OCI-LY1 (cell line): ENCODE results near the gene COL3A1.

Source experiments
- H2AFZ ChIP-seq: fragments of 200-600 bp; sonication (generic), shearing (Covaris generic); 2 replicates; pipeline ENCODE4 v1.6.0; 2014; ENCODE audit warnings: antibody characterized with exemption, mild to moderate bottlenecking, low read length
- H3F3A ChIP-seq: fragments of 200-600 bp; sonication (generic), shearing (Covaris generic); 2 replicates; pipeline ENCODE4 v1.6.0; 2014; ENCODE audit warnings: mild to moderate bottlenecking, antibody characterized with exemption, low read length, moderate library complexity; ENCODE audit not compliant: insufficient read depth
- H3K27ac ChIP-seq: fragments of 200-600 bp; sonication (generic); 2 replicates; pipeline ENCODE4 v1.5.1; 2014; ENCODE audit warnings: low read length, mixed run types, mild to moderate bottlenecking, low read depth; ENCODE audit not compliant: poor library complexity, severe bottlenecking
- H3K27me3 ChIP-seq: fragments of 200-600 bp; sonication (generic); 2 replicates; pipeline ENCODE4 v1.6.0; 2014; ENCODE audit warnings: antibody characterized with exemption, mild to moderate bottlenecking, low read length, moderate library complexity; ENCODE audit not compliant: insufficient read depth
- H3K36me3 ChIP-seq: fragments of 200-600 bp; sonication (generic); 2 replicates; pipeline ENCODE4 v1.6.1; 2014; ENCODE audit warnings: mild to moderate bottlenecking, antibody characterized with exemption, low read length, moderate library complexity, mixed read lengths; ENCODE audit not compliant: insufficient read depth
- H3K4me1 ChIP-seq: fragments of 200-600 bp; sonication (generic); 2 replicates; pipeline ENCODE4 v1.5.1; 2014; ENCODE audit warnings: mild to moderate bottlenecking, low read length, moderate library complexity; ENCODE audit not compliant: insufficient read depth, severe bottlenecking
- H3K4me2 ChIP-seq: fragments of 200-600 bp; sonication (generic), shearing (Covaris generic); 2 replicates; pipeline ENCODE4 v1.6.1; 2014; ENCODE audit warnings: low read length
- H3K4me3 ChIP-seq: fragments of 200-600 bp; sonication (generic); 2 replicates; pipeline ENCODE4 v1.5.1; 2014; ENCODE audit warnings: low read length, low read depth, mild to moderate bottlenecking, mixed read lengths; ENCODE audit not compliant: poor library complexity, severe bottlenecking
- H3K79me2 ChIP-seq: fragments of 200-600 bp; shearing (Covaris generic); 2 replicates; pipeline ENCODE4 v1.6.1; 2016; ENCODE audit warnings: mixed run types, low read length, mixed read lengths; ENCODE audit not compliant: insufficient read depth
- H3K9ac ChIP-seq: fragments of 200-600 bp; sonication (generic), shearing (Covaris generic); 2 replicates; pipeline ENCODE4 v1.6.1; 2014; ENCODE audit warnings: mild to moderate bottlenecking, low read length, mixed read lengths
- H3K9me2 ChIP-seq: fragments of 200-600 bp; sonication (generic), shearing (Covaris generic); 2 replicates; pipeline ENCODE4 v1.6.1; 2014; ENCODE audit warnings: low read depth, mild to moderate bottlenecking, low read length, mixed read lengths
- H3K9me3 ChIP-seq: fragments of 200-600 bp; shearing (Covaris generic); 2 replicates; pipeline ENCODE4 v1.6.1; 2014; ENCODE audit warnings: low read length, mixed read lengths
- H4K20me1 ChIP-seq: fragments of 200-600 bp; sonication (generic), shearing (Covaris generic); 2 replicates; pipeline ENCODE4 v1.6.0; 2016; ENCODE audit warnings: mild to moderate bottlenecking, low read length; ENCODE audit not compliant: insufficient read depth
- EZH2 ChIP-seq: fragments of 200-600 bp; sonication (generic), shearing (Covaris generic); IDR thresholded peaks from 2 replicates; pipeline ENCODE4 v1.8.0; 2017; ENCODE audit warnings: borderline replicate concordance, mixed run types, mild to moderate bottlenecking, antibody characterized with exemption, low read length, moderate library complexity, mixed read lengths
- TF ChIP-seq, protein P1 (sequence below): fragments of 200-600 bp; sonication (generic), shearing (Covaris generic); IDR thresholded peaks from 2 replicates; pipeline ENCODE4 v1.5.1; 2017; ENCODE audit warnings: mild to moderate bottlenecking, antibody characterized with exemption, low read length, moderate library complexity, mixed read lengths

The COL3A1 gene

GRCh38 chr2:188964976-188965546 is 9.1 kb upstream of the COL3A1 start:
- Histone ChIP-seq H3K9ac (no peak overlapping the region), H3K4me2 (no peak overlapping the region), H3K27ac (no peak overlapping the region), H3K27me3 (no peaks in the 10 kb centered on the region), H2AFZ (no peak overlapping the region), H3K9me2 (no peaks in the 10 kb centered on the region), H3K9me3 (no peaks in the 10 kb centered on the region), H3K79me2 (no peaks in the 10 kb centered on the region), H4K20me1 (no peaks in the 10 kb centered on the region), H3K4me3 (no peak overlapping the region), H3F3A (no peaks in the 10 kb centered on the region), H3K4me1 (no peaks in the 10 kb centered on the region), H3K36me3 (no peaks in the 10 kb centered on the region)
- no peak for TF ChIP-seq EZH2

GRCh38 chr2:188965563-188965962 is 8.6 kb upstream of the COL3A1 start:
- H3K9me2 ChIP-seq, result no peaks in the 10 kb centered on the region
- H3K9ac ChIP-seq, result no peak overlapping the region

GRCh38 chr2:188966079-188966571 is 8.0 kb upstream of the COL3A1 start:
- H2AFZ ChIP-seq, result peak overlapping the region; percentile 70; the same call in 1 of the 2 replicates
- no peak overlapping the region for H3K4me2 ChIP-seq
- H3K9me2 ChIP-seq, result no peaks in the 10 kb centered on the region
- H4K20me1 ChIP-seq, result no peaks in the 10 kb centered on the region
- no peak overlapping the region for H3K4me3 ChIP-seq
- no peak overlapping the region for H3K9ac ChIP-seq
- no peaks in the 10 kb centered on the region for H3K4me1 ChIP-seq
- H3K79me2 ChIP-seq, result no peaks in the 10 kb centered on the region
- no peaks in the 10 kb centered on the region for H3K9me3 ChIP-seq
- H3K27me3 ChIP-seq, result no peaks in the 10 kb centered on the region
- no peak overlapping the region for H3K27ac ChIP-seq
- H3K36me3 ChIP-seq, result no peaks in the 10 kb centered on the region
- no peaks in the 10 kb centered on the region for H3F3A ChIP-seq
- TF ChIP-seq EZH2, result no peak
- TF ChIP-seq, protein P1, sequence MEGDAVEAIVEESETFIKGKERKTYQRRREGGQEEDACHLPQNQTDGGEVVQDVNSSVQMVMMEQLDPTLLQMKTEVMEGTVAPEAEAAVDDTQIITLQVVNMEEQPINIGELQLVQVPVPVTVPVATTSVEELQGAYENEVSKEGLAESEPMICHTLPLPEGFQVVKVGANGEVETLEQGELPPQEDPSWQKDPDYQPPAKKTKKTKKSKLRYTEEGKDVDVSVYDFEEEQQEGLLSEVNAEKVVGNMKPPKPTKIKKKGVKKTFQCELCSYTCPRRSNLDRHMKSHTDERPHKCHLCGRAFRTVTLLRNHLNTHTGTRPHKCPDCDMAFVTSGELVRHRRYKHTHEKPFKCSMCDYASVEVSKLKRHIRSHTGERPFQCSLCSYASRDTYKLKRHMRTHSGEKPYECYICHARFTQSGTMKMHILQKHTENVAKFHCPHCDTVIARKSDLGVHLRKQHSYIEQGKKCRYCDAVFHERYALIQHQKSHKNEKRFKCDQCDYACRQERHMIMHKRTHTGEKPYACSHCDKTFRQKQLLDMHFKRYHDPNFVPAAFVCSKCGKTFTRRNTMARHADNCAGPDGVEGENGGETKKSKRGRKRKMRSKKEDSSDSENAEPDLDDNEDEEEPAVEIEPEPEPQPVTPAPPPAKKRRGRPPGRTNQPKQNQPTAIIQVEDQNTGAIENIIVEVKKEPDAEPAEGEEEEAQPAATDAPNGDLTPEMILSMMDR, result no peak

More at GRCh38 chr2:188965563-188965962, 8.6 kb upstream of the COL3A1 start:
- Histone ChIP-seq H3K4me1 (no peaks in the 10 kb centered on the region), H3K4me3 (no peak overlapping the region), H4K20me1 (no peaks in the 10 kb centered on the region), H3K27ac (no peak overlapping the region), H3K36me3 (no peaks in the 10 kb centered on the region), H3F3A (no peaks in the 10 kb centered on the region), H3K27me3 (no peaks in the 10 kb centered on the region), H3K79me2 (no peaks in the 10 kb centered on the region), H2AFZ (no peak overlapping the region), H3K9me3 (no peaks in the 10 kb centered on the region), H3K4me2 (no peak overlapping the region)
- TF ChIP-seq EZH2, result no peak
- TF ChIP-seq, protein P1, result no peak
